KG1 (cell line): ENCODE results near the gene PPDPF.

Experiments used
- DNase-seq: peaks from one replicate; lab custom pipeline; 2025; lab: John Stamatoyannopoulos, UW

The PPDPF gene

DNA sequence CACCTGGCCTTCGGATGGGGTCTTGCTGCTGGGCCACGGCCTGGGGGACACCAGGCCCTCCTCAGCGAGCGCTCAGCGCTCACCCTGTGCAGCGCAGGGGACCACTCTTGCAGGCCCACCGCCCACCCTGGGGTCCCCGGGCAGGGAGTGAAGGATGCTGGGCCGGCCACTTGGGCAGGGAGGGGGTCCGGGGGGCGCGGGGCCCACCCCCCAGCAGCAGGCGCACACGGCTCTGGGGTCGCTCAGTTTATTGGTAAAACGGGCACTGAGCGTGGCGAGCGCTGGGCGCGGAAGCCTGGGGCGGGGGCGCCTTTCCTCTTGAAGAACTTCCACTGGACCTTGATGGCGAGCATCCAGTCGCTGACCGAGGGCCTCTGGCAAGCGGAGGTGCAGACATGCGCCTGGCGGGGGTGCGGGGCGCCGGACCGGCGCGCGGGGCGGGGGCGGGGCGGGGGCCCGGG is 32.8 kb upstream of the PPDPF start:
- no peak for DNase-seq

DNA sequence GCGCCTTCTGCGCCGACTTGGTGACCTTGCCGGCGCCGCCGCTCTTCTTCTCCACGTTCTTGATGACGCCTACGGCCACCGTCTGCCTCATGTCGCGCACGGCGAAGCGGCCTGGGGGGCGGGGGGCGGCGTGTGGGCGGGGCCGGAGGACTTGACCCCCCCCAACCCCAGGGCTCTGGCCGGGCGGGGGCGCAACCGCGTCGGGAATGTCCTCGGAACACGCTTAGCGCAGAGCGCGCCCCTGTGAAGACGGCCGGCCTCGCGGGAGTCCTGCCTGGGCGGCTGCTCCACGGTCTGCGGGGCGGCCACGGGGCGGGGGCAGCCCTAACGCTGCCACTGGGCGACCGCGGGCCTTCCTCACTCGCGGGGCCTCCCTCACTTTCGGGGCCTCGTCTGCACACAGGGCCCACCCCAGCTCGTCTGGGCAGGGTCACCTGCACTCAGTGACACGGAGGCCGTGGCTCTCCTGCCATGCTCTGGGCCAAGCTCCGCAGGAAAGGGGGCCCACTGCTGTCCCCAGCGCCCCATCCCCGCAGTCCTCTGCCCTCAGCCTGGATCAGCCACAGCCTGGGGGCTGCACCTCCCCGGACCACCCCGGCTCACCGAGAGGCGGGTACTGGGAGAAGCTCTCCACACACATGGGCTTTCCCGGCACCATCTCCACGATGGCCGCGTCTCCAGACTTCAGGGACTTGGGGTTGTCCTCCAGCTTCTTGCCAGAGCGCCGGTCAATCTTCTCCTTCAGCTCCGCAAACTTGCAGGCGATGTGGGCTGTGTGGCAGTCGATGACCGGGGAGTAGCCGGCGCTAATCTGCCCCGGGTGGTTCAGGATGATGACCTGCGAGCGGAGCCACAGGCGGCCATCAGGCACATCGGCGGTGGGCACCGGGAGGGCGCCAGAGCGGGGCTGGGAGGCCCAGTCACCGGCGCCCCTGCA is 32.0 kb upstream of the PPDPF start:
- DNase-seq: no peak

DNA sequence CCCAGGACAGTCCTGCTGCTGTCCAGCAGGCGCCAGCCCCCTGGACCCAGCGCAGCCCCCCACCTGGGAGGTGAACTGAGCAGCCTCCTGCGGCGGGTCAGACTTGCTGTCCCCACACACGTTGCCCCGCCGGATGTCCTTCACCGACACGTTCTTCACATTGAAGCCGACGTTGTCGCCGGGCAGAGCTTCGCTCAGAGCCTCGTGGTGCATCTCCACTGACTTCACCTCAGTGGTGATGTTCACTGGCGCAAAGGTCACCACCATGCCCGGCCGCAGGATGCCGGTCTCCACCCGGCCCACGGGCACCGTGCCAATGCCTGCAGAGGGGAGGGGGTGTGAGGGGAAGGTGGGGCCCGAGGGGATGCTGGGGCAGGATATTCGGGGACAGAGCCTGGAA is 30.1 kb upstream of the PPDPF start:
- no peak for DNase-seq

DNA sequence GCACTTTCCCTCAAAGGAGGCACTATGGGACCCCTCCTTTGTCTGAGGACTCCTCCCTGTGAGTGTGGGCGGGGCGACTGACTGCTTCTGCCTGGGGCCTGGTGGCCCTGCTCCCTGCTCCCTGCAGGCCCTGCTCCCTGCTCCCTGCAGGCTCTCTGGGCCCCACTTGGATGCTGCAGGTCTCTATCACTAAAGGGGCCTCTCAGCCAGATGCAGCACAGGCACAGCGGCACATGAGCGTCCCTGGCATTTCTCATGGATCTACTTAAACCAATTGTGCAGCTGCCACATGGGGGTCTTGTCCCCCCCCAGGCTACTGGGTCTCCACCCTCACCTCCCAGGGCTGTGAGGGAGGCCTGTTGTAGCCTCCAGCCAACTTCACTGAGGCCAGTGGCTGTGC is 29.5 kb upstream of the PPDPF start:
- DNase-seq: no peak

DNA sequence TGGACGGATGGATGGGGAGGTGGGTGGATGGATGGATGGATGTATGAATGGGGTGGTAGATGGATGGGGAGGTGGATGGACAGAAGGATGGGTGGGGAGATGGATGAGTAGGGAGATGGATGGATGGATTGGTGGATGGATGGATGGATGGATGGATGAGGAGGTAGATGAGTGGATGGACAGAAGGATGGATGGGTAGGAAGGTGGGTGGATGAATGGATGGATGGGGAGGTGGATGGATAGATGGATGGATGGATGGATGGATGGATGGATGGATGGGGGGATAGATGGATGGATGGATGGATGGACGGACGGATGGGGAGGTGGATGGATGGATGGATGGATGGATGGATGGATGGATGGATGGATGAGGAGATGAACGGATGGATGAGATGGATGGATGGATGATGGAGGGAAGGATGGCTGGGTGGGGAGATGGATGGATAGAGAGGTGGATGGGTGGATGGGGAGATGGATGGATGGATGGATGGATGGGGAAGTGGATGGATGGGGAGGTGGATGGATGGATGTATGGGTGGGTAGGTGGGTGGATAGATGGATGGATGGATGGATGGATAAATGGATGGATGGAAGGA is 28.8 kb upstream of the PPDPF start:
- DNase-seq: no peak

DNA sequence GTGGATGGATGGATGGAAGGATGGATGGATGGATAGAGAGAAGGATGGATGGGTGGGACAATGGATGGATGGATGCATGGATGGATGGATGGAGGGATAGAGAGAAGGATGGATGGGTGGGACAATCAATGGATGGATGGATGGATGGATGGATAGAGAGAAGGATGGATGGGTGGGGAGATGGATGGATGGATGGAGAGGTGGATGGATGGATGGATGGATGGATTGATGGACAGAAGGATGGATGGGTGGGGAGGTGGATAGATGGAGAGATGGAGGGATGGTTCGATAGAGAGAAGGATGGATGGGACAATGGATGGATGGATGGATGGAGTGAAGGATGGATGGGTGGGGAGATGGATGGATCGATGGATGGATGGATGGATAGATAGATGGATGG is 28.0 kb upstream of the PPDPF start:
- no peak for DNase-seq

DNA sequence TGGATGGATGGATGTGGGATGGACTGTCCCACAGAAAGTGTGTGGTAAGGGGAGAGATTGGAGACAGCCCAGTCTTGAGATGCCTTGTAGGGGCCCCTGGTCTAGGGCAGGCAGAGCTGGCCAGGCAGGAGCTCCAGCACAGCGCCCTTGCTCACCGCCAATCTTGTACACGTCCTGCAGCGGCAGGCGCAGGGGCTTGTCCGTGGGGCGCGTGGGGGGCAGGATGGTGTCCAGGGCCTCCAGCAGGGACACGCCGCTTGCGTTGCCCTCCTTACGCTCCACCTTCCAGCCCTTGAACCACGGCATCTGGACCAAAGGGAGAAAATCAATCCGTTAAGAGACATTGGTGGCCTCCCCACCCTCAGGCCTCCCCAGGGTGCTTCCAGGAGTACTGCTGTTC is 27.6 kb upstream of the PPDPF start:
- DNase-seq: no peak

DNA sequence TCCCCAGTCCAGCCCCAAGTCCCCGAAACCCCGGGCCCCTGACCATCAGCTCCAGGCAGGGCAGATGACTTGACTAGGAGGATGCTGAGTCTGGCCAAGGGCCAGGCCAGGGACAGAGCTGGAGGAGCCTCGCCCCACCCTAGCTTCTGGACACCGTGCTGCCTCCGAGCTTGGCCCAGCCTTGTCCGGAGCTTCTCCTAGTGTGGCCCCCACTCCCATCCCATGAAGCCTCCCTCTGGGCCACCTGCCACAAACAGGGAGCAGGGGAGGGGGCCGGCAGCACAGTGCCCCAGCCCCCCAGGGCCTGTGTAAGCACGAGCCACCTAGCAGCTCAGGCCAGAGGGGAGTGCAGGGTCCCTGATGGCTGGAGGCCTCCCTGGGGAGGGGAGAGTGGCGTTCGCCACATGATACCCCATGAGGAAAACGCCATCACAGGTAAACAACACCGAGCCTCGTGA is 27.0 kb upstream of the PPDPF start:
- DNase-seq: no peak

DNA sequence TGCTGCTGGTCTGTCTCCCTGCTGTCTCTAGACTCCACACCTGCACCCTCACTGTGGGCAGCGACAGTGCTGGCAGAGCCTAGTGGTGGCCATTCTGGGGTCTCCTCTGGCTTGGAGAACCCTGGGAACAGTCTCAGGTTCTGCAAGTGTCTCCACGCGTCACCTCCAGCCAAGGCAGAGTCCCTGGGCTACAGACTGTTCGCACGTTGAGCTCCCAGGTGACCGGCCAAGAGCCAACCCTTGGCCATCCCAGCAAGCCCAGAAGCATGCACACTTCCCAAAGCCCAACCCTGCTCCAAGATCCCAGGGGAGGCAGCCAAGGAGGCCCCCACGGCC is 26.5 kb upstream of the PPDPF start:
- no peak for DNase-seq

DNA sequence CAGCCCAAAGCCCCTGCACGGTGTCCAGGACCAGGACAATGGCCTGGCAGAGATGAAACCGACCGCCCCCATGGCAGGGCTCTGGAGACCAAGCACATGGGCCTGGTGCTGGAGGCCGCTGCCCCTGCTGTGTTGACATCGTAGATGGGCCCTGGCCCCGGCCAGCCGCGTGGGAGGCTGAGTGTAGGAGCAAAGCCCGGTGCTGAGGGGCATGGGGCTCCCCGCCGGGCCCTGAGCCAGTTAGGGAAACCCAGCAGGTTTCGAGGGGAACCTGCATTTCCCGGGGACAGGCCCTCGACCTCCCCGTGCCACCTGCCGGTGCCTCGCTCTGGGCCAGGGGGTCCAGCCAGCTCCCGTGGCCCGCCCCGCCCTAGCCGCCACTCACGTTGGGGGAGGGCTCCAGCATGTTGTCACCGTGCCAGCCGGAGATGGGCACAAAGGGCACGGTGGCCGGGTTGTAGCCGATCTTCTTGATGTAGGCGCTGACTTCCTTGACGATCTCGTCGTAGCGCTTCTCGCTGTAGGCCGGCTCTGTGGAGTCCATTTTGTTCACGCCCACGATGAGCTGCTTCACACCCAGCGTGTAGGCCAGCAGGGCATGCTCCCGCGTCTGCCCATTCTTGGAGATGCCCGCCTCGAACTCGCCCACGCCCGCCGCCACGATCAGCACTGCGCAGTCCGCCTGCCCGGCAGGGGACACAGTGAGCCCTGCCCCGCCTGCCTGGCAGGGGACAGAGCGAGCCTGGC is 26.0 kb upstream of the PPDPF start:
- no peak for DNase-seq

DNA sequence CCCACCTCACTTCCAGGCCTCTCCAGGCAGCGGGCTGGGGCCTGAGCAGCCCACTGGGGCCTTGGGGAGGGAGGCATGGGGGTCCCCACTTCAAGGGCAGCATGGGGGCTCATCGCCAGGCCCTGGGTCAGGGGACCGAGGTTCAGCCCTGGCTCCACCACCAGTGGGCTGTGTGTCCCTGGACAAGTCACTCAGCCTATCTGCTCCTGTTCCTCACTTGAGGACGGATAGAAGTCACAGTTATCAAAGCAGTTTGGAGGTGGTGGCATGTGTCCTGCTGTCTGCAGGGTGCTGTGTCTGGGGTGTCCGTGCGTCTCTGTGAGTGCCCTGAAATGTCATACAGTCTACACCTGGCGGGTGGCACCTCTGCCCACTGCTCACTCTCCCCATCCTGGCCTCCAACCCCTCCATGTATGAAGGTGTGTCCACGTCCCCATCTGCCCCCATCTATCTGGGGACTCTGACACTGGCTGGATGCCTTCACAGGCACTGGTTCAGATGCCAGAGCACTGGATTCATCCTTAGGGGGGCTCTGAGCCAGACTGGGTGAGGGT is 25.3 kb upstream of the PPDPF start:
- DNase-seq: no peak

DNA sequence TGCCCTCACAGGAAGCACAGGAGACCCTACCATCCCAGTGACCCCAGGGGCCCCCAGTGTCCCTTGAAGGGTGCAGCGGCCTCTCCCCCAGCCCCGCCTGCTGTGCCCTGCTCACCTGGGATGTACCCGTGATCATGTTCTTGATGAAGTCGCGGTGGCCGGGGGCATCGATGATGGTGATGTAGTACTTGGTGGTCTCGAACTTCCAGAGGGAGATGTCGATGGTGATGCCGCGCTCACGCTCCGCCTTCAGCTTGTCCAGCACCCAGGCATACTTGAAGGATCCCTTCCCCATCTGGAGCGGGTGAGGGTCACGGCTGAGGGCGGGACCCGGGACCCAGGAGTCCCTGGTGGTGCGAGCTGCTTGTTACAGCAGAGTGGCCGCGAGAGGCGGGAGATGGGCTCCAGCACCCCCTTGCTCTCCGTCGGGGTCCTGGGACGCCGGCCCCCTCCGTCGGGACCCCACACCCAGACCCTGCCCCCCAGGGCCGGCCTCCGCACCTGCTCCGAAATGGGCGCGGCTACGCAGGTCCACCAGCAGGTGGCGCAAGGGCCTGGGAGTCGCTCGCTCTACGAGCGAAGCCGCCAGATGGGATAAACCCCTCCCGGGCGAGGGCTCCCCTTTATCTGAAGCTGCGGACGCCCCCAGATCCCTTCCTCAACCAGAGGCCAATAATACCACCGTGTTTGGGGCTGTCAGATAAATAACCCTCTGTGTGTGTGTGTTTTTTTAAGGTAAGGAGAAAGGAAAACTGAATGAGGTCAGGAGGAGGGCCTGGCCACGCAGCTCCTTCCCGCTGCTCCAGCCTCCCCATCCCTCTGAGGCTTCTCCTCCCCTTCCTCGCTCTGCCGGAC is 24.6 kb upstream of the PPDPF start:
- DNase-seq: peak; percentile 31

DNA sequence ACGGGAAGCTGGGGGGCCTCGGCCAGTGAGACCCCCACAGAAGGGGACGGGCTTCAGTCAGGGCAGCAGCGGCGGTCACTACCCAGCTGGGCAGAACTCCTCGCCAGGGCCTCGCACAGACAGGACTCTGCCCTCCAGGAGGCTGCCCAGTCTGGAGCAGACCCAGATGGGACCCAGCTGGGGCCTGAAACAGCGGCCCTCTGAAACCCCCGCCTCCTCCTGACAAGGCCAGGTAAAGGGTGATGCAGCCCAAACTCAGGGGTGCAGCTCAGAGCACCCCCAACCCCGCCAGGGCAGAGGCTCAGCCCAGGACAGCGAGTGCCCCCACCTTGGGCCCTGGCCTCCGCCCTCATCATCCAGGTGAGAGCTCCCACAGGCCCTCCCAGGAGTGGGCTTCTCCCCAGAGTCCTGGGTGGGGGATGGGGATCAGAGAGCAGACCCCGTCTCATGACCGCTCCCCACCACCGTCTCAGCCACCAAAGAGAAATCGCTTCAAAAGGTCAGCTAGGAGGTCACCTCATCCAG is 23.9 kb upstream of the PPDPF start:
- DNase-seq: no peak

DNA sequence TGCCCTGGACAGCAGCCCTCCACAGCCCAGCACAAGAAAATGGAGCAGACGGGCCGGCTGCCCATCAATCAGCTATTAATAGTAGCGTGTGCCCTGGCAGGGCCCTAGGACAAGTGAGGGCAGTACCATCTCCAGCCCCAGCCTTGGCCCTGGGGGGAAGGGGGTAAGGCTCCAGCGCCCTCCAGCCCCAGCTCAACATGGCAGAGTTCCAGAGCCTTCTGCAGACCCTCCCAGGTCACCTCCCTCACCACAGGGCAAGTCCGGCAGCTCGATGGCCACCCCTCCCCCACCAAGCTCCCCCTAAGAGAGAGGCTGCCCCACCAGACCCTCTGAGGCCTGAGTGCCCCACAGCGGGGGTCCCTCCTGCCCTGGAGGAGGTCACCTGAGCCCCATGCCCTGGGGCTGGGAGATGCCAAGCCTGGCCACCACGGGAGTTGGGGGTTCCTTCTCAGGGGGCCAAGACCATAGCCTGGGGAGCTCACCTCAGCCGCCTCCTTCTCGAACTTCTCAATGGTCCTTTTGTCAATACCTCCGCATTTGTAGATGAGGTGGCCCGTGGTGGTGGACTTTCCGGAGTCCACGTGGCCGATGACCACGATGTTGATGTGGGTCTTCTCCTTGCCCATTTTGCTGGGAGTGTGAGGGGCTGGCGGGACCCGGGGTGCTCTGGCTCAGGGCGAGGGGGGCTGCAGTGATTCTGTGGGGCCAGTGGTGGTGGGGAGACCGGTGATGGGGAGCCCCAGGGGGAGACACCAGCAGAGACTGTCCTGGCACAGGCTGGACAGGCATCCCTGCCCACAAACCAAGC is 23.2 kb upstream of the PPDPF start:
- DNase-seq: no peak

DNA sequence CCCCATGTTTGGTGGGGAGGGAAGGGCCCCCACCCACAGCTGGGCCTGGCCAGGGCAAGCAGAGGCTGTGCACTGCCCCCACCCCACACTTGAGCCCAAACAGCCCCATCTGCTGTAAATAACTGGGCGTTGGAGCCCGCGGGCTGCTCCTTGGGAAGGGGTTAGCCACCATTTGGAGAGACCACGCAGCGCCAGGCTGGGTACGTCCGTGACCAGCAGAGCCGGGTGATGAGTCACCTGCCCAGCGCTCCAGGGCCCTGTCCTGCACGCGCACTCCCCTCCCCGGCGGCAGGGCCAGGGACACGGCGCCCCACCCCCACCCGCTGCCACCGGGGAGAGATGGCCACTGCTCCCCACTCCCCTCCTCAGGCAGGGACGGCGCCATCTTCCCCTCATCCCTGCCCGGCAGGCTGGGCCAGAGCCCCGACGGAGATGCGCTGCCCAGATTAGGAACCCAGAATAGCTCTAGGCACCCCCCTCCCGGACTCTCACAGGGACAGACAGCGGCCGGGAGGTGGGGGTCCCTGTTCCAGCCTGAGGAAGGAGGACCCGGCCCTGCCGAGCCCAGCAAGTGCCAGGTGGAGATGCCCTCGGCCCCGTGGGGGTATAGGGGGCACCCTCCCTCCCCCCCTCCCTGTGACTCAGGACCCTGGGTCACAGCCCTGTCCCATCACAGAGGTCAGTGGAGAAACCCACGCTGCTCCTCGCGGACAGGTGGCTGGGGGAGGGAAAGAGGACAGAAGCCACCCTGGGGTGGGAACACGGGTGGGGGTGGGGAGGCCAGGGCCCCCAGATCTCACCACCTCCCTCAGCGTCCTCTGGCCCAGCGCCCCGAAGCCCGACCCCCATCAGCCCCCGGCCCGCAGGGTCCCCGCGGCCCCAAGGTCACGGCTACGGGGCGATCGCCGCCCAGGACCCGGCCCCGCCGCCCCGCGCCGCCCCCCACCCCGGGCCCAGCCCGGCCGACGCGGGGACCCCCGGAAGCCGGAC is 22.3 kb upstream of the PPDPF start:
- DNase-seq: no peak

DNA sequence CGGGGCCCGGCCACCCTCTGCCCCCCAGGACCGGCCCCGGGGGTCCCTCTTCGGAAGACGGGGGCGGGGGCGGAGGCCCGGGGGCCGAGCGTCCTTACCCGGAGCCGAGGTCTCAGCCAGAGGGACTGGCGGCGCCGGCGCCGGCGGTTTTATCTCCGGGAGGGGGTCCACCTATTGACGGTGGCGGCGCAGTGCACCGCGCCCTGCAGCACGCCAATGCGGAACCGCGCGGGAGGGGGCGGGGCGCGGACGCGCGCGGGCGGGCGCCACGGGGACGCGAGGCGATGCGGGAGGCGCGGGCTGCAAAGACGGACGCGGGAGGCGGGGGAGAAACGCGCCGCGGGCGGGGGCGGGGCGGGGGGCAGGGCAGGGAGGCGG is 21.6 kb upstream of the PPDPF start, which contains the start of gene EEF1A2:
EEF1A2 (minus strand) TSS at position 124 of the 378 bp plus-strand sequence. CDS start 1,320 bp downstream, outside the sequence.
- no peak for DNase-seq

DNA sequence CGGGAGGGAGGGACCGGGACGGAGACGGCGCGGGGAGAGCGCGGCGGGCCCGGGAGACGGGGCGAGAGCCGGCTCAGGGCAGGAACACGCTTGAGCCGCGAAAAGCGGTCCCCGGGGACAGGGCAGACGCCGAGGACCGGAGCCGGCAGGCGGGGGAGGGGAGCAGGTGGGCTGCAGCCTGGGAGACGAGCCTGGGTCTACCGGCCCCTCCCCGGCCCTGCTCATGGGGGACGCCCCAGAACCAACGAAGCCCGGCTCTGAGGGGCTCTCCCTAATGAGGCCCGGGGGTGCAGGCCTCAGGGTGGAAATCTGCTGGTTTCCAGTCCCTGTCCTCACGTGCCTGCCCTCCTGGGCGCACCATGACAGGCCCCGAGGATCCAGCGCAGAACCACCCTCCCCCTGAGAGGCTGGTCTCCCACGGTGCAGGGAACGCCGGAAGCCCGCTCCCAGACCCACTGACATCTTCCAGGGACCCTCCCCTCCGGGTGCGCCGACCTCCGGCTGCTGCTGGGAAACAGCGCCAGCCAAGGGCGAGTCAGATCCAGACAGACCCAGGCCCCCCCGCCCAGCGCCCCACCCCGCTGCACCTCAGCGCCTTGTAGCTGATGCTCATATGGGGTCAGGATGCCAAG is 21.1 kb upstream of the PPDPF start:
- no peak for DNase-seq

DNA sequence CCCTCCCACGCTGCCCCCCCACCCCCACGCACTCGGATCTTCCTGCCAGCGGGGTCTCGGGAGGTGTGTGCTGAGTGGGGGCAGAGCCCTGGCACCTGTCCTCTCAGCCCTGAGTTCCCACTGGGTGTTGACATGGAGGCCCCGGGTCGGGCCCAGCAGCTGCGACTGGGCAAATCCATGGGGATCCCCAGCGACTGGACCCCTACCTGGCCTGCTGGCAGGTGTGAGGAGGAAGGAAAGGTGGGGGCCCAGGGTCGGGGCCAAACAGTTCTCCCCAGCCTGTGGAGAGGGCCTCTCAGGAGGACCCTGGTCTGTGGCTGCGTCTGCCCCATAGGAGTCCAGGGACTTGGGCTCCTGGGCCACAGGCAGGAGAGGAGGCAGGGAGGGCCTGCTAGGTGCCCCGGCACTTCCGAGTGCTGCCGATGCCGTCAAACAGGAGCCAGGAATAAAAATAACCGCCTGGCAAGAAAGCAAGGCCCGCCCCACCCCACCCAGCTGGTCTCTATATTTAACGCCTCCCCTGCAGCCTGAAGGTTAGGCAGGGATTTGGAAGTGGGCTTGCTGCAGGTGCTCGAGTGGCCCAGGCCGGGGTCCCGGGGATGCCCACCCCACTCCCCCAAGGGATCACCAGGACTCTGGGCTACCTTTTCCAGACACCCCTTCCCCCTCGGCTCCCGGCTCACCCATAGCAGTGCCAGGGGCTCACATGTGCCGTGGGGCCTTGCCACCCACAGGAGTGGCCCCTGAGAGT is 20.2 kb upstream of the PPDPF start:
- DNase-seq: no peak
